Measurements from ENCODE around the gene THSD4.
"Not testable (repeated sequence)": the region's sequence is repeated elsewhere in the genome, so short reads cannot be mapped to it uniquely, and the experiment has no call there.

Gene THSD4

DNA sequence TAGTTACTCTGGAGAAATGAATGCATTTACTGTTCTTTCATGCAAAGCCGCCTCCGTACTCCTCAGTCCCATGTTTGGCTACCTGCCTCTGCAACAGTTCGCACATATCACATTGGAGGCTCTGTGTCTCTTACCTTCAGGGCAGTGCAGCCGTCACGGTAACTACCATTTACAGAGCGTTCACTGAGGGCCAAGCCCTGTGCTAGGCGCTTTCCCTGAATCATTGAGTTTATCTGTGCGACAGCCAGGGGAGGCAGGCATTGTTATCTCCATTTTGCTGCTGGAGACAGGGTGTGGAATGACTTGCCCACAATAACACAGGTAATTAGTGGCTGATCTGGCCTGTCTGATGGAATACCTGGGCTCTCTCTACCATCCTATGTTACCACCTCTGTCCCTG lies 115.0 kb downstream of the THSD4 start:
- DNase-seq = no peak

DNA sequence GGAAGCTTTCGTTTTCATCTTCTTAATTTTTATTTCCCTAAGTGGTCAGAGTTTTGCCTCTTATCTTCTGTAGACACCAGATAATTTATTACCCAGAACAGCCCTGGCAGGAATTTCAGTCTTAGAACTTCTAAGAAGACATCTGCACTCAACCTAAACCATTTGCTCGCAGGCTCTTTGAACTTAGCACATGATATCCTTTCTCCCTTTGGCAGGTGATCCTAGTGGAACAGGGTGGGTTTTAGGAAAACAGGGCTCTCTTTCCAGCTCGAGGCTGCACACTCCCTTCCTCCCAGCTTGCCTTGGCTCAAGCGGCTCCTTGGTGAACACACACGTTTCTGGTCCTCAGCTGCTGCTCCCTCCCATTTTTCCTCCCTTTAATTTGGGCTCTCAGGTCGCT lies 116.5 kb downstream of the THSD4 start:
- DNase-seq = no peak

DNA sequence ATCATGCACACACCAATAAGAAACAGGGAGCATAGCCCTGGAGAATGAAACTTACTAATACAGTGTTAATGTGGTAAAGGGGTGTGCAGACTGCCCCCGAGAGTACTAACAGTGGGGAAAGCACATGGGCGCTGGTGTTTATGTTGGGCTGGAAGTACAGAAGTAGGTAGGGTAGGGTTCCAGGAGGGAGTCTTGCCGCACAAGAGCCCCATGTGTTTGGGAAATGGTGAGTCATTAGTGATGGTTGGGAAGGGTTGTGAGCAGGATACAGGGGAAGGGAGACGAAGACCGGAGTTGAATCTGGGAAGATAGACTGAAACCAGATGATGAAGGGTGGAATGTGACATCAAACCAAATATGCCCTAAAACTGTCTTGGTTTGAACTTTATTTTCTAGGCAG lies 117.1 kb downstream of the THSD4 start:
- no peak for DNase-seq

DNA sequence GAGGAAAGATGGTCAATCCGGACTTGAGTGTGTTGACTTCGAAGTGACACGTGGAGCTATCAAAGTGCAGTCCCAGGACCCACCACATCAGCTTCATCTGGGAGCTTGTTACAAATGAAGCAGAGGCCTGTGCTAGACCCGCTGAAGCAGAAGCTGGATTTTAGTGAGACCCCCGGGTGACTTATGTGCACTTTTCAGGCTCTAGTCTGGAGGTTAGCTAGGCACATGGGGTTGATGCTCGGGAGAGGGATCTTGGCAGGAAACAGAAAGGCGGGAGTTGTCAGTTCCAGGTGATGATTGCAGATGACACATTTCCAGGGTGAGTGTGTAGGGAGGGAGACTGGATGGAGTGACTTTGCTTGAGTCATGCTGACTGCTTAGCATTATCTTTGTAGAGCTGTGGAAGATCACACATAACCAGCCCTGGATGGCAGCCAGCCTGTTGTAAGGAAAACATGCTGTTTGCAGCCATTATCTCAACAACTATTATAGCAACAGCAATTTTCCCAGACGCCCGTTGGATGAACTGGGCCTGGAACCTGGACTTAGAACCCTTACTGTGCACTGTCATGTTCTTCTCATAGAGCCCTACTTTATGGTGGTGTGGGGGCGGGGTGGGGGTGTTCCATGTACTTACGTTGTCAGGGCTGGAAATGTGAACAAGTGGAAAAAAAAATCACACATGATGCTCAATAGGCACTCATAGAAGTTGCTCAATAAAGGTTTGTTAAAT lies 122.4 kb downstream of the THSD4 start:
- no peak for DNase-seq

DNA sequence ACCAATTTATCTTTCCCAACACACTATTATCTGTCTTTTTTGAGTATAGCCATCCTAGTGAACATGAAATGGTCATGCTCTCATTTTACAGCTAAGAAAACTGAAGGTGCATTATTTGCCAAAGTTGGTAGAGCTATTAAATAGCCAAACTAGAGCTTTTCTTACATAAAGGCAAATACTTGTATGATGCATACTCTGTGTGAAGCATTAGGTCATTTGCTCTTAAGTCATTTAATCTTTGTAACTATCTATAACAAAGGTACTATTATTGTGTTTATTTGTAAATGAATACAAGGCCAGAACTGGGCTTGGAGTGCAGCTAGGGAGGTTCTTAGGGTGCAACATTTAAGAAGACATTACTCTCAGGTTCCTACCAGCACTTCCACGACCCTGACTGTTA lies 123.7 kb downstream of the THSD4 start:
- no peak for DNase-seq

DNA sequence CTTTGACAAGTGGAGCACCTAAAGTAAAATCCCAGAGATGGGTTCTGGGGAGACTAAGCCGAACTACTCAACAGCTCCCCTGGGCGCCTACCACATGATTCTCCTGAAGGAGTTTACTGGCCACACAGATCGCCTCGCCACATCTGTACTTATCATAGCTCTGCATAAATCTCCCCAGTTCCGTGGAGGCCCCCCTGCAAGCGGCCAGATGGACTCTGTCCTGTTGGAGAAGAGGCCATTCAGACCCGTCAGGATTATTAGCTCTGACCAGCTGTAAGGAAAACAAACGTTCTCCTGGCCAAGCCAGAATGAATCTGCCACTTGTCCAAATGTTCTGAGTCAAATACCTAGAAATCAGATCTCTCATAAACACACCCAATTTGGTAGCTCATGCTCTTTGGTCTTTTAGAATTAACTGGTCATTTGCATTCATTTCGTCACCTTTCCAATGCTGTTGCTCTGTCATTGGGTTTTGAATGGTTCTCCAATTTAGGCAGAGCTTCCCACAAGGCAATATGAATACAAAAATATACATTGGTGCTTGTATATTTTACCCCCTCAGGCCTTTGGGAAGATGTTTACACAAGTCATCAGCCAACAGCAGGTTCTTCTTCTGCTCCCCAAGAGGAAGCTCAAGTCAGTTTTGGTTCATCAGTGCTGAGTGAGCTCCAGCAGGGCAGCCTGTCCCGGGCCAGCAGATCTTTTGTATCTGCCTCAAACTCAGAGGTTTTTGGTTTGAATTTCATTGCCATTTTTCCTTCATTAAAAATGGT lies 124.5 kb downstream of the THSD4 start:
- DNase-seq = no peak

DNA sequence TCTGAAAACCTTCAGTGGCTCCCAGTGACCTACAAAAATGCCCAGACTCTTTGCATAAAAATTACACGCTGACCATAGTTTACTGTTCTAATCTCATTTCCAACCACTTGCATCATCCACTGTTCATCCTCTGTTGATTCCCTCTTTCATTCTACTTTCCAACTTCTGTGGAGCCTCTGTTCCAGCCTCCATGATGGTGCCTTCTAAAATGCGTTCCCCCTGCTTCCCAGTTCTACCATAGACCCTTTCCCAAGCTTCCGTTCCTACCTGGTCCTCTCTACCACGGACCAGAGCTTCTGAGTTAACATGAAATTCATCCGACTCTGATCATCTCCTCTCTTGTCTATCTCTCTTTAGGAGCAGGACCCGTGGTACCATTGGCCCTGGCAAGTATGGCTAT lies 127.0 kb downstream of the THSD4 start:
- no peak for DNase-seq

DNA sequence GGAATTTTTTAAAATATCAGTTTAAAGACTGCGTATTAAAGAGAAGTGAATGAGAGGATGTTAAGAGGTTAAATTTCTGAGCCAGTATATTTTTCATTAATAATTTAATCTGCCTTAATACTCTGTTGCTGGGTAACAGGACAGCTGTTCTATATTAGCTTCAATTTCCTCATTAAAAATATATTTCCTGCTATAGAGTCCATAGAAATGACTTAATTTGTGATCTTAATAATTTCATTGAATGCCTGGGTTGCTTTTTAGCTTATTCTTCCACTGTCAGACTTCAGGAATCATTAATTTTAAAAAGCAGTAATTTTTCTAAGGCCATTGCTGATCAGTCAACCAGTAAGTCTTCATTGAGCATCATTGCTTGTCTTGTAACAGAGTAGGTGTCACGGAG lies 129.0 kb downstream of the THSD4 start:
- DNase-seq = no peak

DNA sequence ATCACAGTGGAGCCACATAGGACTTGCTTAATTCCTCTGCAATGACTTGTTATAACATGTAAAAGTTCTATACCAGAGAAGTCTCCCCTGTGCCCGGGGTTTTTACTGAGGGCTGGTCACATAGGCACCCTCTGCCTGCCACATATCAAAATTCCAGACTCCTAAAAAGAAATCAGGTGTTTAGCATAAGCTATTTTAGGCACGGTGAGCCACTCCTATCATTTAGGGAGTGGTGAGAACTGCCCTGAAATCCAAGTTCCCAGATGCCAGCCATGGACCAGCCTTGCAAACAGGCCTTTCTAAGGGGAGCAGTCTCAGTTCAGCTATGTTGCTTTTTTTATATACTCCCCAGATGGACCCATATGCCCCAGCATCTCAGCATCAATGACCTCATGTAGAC lies 130.3 kb downstream of the THSD4 start:
- DNase-seq = no peak

DNA sequence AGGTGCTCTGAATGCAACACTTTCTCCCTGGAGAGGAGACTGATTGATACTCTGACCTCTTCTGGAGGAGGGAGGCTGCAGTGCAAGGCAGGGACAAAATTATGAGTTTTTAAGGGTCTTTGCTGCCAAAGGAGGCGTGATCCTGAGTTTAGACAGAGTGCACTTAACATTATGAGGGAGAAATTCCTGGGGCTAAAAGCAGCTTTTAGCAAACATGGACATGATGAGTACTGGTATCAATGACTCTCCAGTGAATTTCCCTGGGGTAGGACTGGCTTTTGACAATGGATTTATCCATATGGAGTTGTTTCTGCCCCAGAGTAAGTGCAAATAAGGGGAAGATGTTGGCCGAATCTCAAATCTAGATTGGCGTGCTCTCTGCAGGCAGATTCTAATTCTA lies 133.1 kb downstream of the THSD4 start:
- DNase-seq = no peak

DNA sequence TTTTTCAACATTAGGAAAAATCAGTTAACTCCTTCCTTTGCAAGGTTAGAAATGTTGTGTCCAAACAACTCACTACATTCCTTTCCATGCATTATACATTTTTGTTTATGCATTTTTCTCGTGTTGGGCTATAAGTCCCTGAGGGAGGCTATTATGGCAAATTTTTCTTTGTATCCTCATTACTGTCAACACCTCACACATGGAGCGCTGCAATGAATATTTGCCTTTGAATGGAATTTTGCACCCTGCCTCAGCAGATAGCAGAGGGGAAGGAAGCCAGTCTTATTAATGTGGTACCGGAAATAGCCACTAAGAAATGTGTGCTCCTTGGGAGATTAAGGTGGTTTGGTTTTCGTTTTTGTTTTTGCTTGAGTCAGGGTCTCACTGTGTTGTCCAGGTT lies 134.7 kb downstream of the THSD4 start:
- DNase-seq = no peak

DNA sequence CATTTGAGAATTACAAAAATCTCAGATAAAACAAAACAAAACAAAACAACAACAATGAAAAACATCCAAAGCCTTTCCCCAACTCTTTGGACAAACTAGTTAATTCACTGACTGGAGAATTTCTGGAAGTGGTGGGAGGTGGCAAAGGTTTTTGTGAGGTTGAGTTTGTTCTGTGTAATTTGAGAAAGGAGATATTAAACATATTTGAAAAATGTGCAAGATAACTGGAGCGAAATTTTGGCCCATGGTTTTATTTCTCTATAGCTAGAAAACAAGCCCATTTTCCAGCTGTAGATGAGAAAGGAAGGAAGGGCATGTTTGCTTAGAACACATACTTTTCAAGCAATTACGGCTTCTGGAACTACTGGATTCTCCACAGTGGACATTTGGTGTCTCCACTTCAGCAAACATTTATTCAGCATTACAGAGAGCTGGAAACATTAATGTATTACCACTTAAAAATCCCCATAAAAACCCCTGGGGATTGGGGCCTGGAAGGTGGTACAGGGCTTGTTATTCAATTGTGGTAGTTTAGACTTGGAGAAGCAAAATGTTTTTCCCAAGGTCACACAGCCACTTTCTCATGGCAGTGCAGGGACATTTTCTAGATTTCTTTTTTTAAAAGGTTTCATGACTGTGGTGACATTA lies 135.8 kb downstream of the THSD4 start:
- DNase-seq = no peak

DNA sequence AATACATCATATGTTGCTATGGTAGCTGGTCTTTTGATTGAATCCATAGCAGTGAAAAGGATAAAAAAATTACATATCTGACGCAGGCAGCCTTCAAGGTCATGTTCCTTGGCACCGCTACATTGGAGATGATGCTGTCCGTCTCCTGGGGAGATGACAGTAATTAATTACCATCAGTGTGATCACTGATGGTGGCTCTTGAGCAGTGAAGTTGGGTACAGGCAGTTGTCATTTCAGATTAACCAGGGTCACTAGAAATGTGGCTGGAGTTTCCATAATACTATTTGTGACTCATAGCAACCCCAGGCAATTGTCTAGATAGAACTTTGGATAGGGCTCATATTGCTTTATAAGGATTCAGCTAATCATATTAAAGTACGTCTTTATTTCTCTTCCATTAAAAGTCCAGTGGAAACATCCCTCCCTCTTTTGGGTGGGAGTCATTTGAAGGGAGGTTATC lies 136.3 kb downstream of the THSD4 start:
- no peak for DNase-seq

DNA sequence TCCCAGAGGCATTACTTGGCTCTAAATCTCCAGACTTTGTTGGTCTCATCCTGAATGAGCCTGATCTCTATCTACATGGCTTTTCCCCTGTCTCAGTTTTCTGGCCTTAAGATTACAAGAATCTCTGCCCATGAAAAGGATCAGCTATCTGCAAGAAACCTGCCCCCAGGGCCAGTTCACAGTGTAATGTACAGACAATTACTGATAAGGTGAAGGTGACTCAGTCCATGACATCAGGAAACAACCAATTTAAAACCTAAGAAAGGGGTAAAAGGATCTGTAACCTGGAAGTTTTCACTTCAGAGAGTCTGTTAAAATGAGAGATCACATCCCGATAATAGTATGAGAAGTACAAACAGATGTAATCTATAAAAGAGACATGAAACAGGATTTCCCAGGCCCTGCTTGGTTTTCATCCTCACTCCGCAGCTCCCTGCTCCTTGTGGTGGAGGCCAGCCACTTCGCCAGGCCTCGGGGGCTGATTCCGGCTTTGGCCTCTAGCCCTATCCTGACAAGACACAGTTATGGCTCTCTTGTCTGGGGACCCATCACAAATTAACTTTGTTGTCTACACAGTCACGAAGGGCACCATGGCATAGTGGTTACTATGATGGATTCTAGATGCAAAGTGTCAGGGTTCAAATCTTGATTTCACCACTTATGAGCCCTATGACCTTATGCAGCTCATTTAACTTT lies 136.9 kb downstream of the THSD4 start:
- DNase-seq = no peak

DNA sequence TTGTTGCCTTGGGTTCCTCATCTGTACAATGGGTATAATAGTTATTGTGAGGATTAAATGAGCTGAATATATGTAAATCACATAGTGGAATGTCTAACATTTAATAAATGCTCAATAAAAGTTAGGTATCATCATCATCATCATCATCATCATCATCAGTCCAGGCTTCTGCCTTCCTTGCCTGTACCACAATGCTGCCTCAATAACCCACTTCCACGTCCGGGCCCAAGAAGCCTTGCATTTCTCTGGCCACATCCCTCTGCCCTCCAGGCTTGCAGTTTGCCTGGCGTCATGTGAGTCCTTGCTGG lies 137.4 kb downstream of the THSD4 start:
- DNase-seq = no peak

DNA sequence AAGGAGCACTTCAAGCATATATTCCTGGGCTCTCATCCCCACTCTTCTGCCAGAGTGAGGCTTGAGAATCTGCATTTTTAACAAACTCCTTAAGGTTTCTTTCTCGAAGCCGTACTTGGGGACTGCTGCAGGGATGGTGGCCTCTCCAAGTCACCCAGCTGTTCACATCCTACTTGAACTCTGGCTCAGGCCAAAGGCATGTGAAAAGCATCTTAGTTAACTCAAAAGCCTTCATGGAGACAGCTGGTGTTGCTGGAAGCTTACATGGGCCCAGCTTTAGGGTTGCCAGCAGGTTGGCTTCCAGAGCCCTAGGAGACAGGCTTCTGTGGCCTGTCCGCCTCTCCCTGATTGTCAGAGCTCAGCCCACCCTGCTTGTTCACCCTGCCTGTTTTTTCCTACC lies 139.2 kb downstream of the THSD4 start:
- DNase-seq = no peak

DNA sequence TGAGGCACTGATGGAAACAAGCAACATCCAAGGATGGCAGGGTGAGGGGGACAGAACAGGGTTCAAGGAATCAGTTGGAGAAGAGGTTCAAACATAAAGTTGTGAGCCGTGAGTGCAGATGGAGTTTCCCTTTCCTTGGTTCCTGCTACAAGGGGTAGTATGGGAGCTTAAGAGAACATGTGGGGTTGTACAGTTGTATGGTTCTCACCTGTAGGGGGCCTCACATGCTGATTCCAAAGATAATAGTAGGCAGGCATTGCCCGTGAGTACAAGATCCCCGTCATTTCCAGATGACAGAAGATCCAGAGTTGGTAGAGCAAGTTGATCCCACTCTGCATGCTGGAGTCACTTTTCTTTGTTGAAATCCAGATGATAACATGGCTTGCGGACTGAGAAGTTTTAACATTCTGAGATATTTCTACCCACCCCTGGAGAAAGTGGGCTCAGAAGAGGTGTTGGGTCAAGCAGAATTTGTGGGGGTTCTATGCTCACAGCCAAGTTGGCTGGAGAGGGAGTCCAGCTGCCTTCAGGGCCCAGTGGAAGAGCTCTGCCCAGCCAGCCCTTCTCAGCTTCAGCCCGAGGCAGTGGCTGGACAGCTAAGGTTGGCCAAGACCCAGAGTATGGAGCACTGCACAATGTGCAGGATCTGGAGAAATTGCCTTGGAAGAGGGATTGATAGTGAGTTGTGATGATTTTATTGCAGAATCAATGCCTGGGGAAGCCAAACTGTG lies 141.8 kb downstream of the THSD4 start:
- no peak for DNase-seq

DNA sequence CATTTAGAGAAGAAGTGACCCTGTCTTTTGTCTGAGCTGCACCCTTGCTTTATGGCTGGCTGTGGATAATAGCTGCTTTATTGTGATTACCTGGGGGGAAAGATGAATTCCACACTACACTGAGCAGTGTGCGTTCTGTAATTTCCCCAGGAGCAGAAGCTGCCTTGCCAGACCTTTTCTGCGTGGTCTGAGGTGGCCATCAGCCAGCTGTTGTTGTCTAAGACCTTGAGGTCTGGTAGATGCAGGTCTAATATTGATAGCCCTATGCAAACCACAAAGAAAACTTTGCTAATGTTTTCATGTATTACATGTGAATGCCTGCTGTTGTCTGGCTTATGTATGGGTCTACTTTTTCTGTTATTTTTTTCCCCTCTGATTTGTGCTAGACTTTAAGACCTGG lies 144.6 kb downstream of the THSD4 start:
- no peak for DNase-seq

DNA sequence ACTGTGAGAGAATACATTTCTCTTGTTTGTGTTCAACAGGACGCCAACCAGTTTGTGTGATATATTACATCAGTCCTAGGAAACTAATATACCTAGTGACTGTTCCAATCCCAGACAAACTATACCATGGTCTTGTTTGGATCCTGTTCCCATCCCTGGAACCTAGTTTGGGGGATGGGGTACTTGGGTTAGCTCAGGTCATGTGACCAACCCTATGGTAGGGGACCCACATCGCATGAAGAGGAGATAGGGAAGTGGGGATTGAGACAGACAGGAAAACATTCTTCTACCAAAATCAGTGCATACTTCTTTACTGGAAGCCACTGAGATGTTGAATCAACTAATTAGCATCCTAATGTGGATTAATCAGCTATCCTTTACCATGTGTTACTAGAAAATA lies 146.1 kb downstream of the THSD4 start:
- no peak for DNase-seq

DNA sequence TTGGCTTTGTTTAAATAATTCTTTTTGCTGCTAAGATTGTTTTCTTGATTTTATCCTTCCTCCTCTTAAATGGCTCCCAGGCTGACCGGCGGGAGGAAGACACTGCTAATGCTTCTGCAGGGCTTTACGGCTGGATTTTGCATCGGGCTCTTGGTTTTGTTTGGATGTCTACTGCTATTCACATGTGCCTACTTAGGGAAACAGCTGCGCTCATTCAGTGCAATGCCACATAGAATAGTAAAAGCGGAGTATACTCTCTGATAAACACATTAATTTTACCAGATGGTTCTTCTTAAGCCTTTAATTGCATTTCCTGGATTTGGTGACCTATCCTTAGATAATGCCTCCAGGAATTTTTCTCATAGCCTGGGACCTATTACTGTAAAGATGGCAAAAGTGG lies 146.6 kb downstream of the THSD4 start:
- DNase-seq = no peak

DNA sequence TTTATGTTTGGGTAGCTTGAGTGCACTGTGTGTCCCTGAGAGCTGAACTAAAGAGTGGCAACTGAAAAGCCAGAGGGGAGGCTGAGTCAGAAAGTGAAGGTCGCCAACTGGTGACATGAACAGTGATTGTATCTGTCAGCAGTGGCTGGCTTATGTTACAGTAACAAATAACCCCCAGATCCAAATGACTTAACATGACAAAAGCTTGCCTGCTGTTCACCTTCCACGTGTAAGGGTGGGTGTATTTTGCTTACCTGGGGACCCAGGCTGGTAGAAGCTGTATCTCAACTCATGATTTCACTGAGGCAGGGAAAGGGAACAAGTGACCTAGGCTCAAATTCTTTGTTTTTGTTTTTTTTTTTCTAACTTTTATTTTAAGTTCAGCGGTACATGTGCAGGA lies 147.3 kb downstream of the THSD4 start:
- no peak for DNase-seq

DNA sequence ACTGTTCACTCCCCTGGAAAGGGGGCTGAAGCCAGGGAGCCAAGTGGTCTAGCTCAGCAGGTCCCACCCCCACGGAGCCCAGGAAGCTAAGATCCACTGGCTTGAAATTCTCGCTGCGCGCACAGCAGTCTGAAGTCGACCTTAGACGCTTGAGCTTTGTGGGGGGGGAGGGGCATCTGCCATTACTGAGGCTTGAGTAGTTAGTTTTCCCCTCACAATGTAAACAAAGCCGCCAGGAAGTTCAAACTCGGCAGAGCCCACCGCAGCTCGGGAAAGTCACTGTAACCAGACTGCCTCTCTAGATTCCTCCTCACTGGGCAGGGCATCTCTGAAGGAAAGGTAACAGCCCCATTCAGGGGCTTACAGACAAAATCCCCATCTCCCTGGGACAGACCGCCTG lies 150.3 kb downstream of the THSD4 start:
- DNase-seq = not testable (repeated sequence)

DNA sequence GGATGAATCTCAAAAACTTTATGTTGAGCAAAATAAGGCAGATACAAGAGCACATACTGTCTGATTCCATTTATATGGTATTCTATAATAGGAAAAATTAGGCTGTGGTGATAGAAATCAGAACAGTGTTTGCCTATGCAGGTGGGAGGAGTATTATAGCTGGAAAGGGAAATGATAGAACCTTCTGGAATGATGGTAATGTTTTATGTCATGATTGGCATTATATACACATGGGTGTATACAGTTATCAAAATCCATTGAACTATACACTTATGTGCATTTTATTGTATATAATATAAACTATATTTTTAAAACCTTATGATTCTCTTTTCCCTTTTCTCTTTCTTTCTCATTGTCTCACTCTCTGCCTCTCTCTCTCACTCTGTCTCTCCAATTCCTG lies 156.1 kb downstream of the THSD4 start:
- DNase-seq = no peak

All from CD4-positive, alpha-beta T cell treated with Interleukin-12 subunit alpha and Interleukin-12 subunit beta, for 1 hour (primary cell).